GM12878 (cell line): Measurements from ENCODE around the gene CFAP92. TPM values are rescaled to one million over a fixed set of nuclear protein-coding genes. Genes with fewer than 3 reads are reported as not detected.

Experiments used
- ATAC-seq: fragments of 200-7000 bp; cut with Tn5 transposase; 3 replicates; pipeline ENCODE4 v1.9.1; 2020; ENCODE audit warnings: mild to moderate bottlenecking, moderate library complexity
- BruUV-seq: library from RNA; stranded (reverse); fragments of 400-500 nt; replicated peaks from 2 replicates; lab custom pipeline; 2021; lab: Mats Ljungman, UMichigan
- CTCF ChIA-PET: fragments of 300-600 bp; sonication (Branson Sonifier 250); formaldehyde crosslinking; extraction: SDS; loops from one replicate; lab custom pipeline; 2021; ENCODE audit warnings: inconsistent platforms; lab: Yijun Ruan, JAX
- POLR2A ChIA-PET: fragments of 350-600 bp; formaldehyde crosslinking; extraction: SDS; loops from one replicate; lab custom pipeline; 2021; ENCODE audit warnings: inconsistent platforms; lab: Charles Lee
- RAD21 ChIA-PET: fragments of 300-600 bp; sonication (Branson Sonifier 250); formaldehyde crosslinking; loops from one replicate; lab custom pipeline; 2023; ENCODE audit warnings: antibody characterized with exemption; ENCODE audit not compliant: unreplicated experiment; lab: Charles Lee
- SMC1A ChIA-PET: fragments of 300-600 bp; sonication (Branson Sonifier 250); formaldehyde crosslinking; loops from one replicate; lab custom pipeline; 2023; ENCODE audit not compliant: unreplicated experiment, uncharacterized antibody; lab: Charles Lee
- DNase-seq: peaks from one replicate; pipeline ENCODE4 v3.0.0-alpha.2; 2011; ENCODE audit warnings: low read depth, low spot score
- FAIRE-seq: peaks from 3 replicates; lab custom pipeline; 2011; peaks lifted over from hg19 to GRCh38; lab: Jason Lieb, UNC
- H2AFZ ChIP-seq: 2 replicates; pipeline ENCODE4 v1.6.0; 2011; ENCODE audit warnings: low read depth, low read length, control low read depth; ENCODE audit not compliant: control insufficient read depth
- H3K27ac ChIP-seq: 2 replicates; pipeline ENCODE4 v1.5.1; 2011; ENCODE audit warnings: control low read depth; ENCODE audit not compliant: control insufficient read depth, insufficient read depth
- H3K27me3 ChIP-seq, 2 experiments: replicated peaks in 1 of 2; 2 replicates each; pipeline versions ENCODE4 v1.6.0 to v1.6.1; 2011; ENCODE audit warnings: low read length in 1 of 2; ENCODE audit not compliant: control insufficient read depth in 2 of 2, insufficient read depth in 2 of 2
- H3K36me3 ChIP-seq, 2 experiments: 2 replicates each; pipeline ENCODE4 v1.5.1; 2011; ENCODE audit warnings: low read length in 1 of 2; ENCODE audit not compliant: control insufficient read depth in 2 of 2, insufficient read depth in 2 of 2
- H3K4me1 ChIP-seq: 2 replicates; pipeline ENCODE4 v1.6.1; 2011; ENCODE audit warnings: mild to moderate bottlenecking, low read length, moderate library complexity, mixed read lengths; ENCODE audit not compliant: control insufficient read depth, insufficient read depth
- H3K4me2 ChIP-seq: 2 replicates; pipeline ENCODE4 v1.6.0; 2011; ENCODE audit warnings: control low read depth; ENCODE audit not compliant: control insufficient read depth, insufficient read depth
- H3K4me3 ChIP-seq: fragments of 200-600 bp; sonication (generic); 2 replicates; pipeline ENCODE4 v1.5.1; 2016
- H3K79me2 ChIP-seq: 2 replicates; pipeline ENCODE4 v1.6.0; 2011; ENCODE audit warnings: low read length; ENCODE audit not compliant: control insufficient read depth, insufficient read depth
- H3K9ac ChIP-seq: 2 replicates; pipeline ENCODE4 v1.8.0; 2011; ENCODE audit warnings: low read length, control low read depth, mixed read lengths; ENCODE audit not compliant: control insufficient read depth, insufficient read depth
- H3K9me3 ChIP-seq: replicated peaks from 3 replicates; pipeline ENCODE4 v1.5.1; 2011; ENCODE audit warnings: mild to moderate bottlenecking, low read length; ENCODE audit not compliant: control insufficient read depth, insufficient read depth
- H4K20me1 ChIP-seq: 2 replicates; pipeline ENCODE4 v1.6.0; 2011; ENCODE audit not compliant: control insufficient read depth, insufficient read depth
- ASH2L ChIP-seq: fragments of 300-600, 200-600 bp; sonication (generic); IDR thresholded peaks from 2 replicates; pipeline ENCODE4 v1.6.1; 2017; ENCODE audit warnings: low read depth, mild to moderate bottlenecking, borderline replicate concordance
- CBFB ChIP-seq: IDR thresholded peaks from 2 replicates; pipeline ENCODE4 v1.6.1; 2016; ENCODE audit warnings: antibody characterized with exemption, low read depth
- IRF4 ChIP-seq: IDR thresholded peaks from 2 replicates; pipeline ENCODE4 v1.6.1; 2011; ENCODE audit warnings: low read depth, low read length
- KAT2A ChIP-seq: conservative IDR thresholded peaks from 2 replicates; pipeline ENCODE4 v1.6.1; 2011; ENCODE audit warnings: low read depth, low read length; ENCODE audit not compliant: control insufficient read depth
- LARP7 ChIP-seq: fragments of 450-650 bp; IDR thresholded peaks from 2 replicates; pipeline ENCODE4 v1.6.1; 2017; ENCODE audit warnings: mild to moderate bottlenecking
- POU2F2 ChIP-seq: IDR thresholded peaks from 3 replicates; pipeline ENCODE4 v1.6.1; 2011; ENCODE audit warnings: low read depth, mild to moderate bottlenecking, low read length, borderline replicate concordance
- SMC3 ChIP-seq: IDR thresholded peaks from 2 replicates; pipeline ENCODE4 v1.6.1; 2011; ENCODE audit warnings: low read length, improper control_type of control experiment, borderline replicate concordance
- TBL1XR1 ChIP-seq: IDR thresholded peaks from 2 replicates; pipeline ENCODE4 v1.6.1; 2012; ENCODE audit warnings: low read depth, low read length, improper control_type of control experiment
- WGBS: methylation state at CpG from one replicate; pipeline ENCODE4 v1.1.6; 2016; ENCODE audit warnings: low lambda C conversion rate; ENCODE audit not compliant: insufficient replicate concordance, insufficient coverage; ENCODE audit errors: missing lambda C conversion rate; 5-methylcytosine and 5-hydroxymethylcytosine counted together
- in situ Hi-C: fragments of 300-500 bp; cut with MboI; formaldehyde crosslinking; loops from 9 replicates; pipeline ENCODE4 v1.14.3; 2018; ENCODE audit warnings: mixed read lengths
- intact Hi-C: fragments of 100-400 bp; cut with micrococcal nuclease; formaldehyde crosslinking; loops from one replicate; pipeline ENCODE4 v1.14.2; 2022; ENCODE audit not compliant: unreplicated experiment
- polyA plus RNA-seq, 11 experiments: library from polyadenylated mRNA; depleted of rRNA in 4 of 11; unstranded in 6 of 11; stranded (reverse) in 5 of 11; fragments of >200 nt; fragmentation: Nextera tagmentation in 4 of 11; fragmentation: Illumina TruSeq in 1 of 11; extraction: Ambion mirVana in 4 of 11; extraction: Trizol in 1 of 11; gene quantifications; 1 replicate in 1 of 11; 2 replicates in 10 of 11; pipeline versions ENCODE4 v1.2.1 to v1.2.3, GENCODE V29; 2011 to 2016; ENCODE audit warnings: inconsistent platforms in 2 of 11, missing spikeins in 2 of 11, low read depth in 1 of 11
- total RNA-seq, 4 experiments: library from RNA; depleted of rRNA in 3 of 4; stranded (reverse); fragments of >200 nt in 3 of 4; fragmentation: Illumina TruSeq in 1 of 4; extraction: Trizol in 1 of 4; gene quantifications; 2 replicates each; pipeline versions ENCODE4 v1.2.1 to v1.2.3, GENCODE V29; 2013 to 2021
- TF ChIP-seq, protein P1 (sequence below): fragments of 450-650 bp; IDR thresholded peaks from 2 replicates; pipeline ENCODE4 v1.6.1; 2018; ENCODE audit warnings: mild to moderate bottlenecking, low read depth, moderate library complexity; ENCODE audit not compliant: partially characterized antibody

Gene CFAP92
- total and polyA plus RNA-seq, 10 of the 15 experiments (the other 5 are each of a cell fraction or from before 2014, with no cell fraction given), result 0.05 to 0.52 (median 0.14) TPM; not detected in 7

DNA sequence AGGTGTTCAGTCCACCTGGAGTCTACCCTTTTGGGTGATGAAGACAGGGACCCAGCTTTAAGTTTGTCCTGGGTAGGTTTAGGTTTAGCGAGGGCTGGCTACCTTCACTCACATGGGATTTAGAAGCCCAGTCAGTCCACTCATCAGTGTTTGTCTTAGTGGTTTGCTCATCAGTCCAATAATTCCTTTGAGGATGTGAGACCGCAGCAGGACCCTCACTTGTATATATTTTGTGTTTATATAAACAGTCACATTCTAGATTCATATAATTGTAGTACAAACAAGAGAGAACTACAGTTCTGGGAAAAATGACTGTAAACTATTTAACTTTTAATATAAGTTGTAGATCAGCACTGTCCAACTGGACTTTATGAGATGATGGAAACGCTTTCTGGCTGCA lies 25.4 kb upstream of the CFAP92 start:
- no peak overlapping the region for H2AFZ ChIP-seq
- ChIA-PET POLR2A (interaction anchor here (0.6 kb wide), 1 partner anchor 276 kb away, joined by 4 read pairs; no protein-coding TSS in a partner anchor), RAD21 (interaction anchor here (0.6 to 1.3 kb wide), 3 partner anchors 10 to 491 kb away, joined by 3 to 4 read pairs (median 4); no protein-coding TSS in a partner anchor), CTCF (interaction anchor here (1.1 to 4.0 kb wide), 2 partner anchors 9 to 49 kb away, joined by 3 to 32 read pairs; no protein-coding TSS in a partner anchor), SMC1A (interaction anchor here (0.5 to 1.6 kb wide), 3 partner anchors 46 to 159 kb away, joined by 3 to 4 read pairs (median 3); no protein-coding TSS in a partner anchor)
- no peak overlapping the region for H3K4me3 ChIP-seq
- in situ Hi-C loops, result no loop called here
- ATAC-seq, result no peak
- H3K79me2 ChIP-seq, result no peaks in the 10 kb centered on the region
- WGBS, result 76% methylated on average over 3 of the region's 3 CpGs
- peaks cover 19% of the 10 kb centered on the region for H3K4me1 ChIP-seq
- intact Hi-C loops, result no loop called here
- BruUV-seq, result no TSS peak
- no peaks in the 10 kb centered on the region for H3K9me3 ChIP-seq
- H3K9ac ChIP-seq, result no peak overlapping the region
- no peak for TF ChIP-seq KAT2A
- TF ChIP-seq SMC3, result no peak
- TF ChIP-seq ASH2L, result no peak
- no peak for TF ChIP-seq POU2F2
- no peak for TF ChIP-seq CBFB
- no peak for TF ChIP-seq TBL1XR1
- TF ChIP-seq LARP7, result no peak
- TF ChIP-seq, protein P1, sequence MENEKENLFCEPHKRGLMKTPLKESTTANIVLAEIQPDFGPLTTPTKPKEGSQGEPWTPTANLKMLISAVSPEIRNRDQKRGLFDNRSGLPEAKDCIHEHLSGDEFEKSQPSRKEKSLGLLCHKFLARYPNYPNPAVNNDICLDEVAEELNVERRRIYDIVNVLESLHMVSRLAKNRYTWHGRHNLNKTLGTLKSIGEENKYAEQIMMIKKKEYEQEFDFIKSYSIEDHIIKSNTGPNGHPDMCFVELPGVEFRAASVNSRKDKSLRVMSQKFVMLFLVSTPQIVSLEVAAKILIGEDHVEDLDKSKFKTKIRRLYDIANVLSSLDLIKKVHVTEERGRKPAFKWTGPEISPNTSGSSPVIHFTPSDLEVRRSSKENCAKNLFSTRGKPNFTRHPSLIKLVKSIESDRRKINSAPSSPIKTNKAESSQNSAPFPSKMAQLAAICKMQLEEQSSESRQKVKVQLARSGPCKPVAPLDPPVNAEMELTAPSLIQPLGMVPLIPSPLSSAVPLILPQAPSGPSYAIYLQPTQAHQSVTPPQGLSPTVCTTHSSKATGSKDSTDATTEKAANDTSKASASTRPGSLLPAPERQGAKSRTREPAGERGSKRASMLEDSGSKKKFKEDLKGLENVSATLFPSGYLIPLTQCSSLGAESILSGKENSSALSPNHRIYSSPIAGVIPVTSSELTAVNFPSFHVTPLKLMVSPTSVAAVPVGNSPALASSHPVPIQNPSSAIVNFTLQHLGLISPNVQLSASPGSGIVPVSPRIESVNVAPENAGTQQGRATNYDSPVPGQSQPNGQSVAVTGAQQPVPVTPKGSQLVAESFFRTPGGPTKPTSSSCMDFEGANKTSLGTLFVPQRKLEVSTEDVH, result no peak
- TF ChIP-seq IRF4, result no peak
- H3K27me3 ChIP-seq, result peaks cover 0 to 4% of the 10 kb centered on the region in 2 experiments; a peak in 1 of 4 replicates
- no peaks in the 10 kb centered on the region for H4K20me1 ChIP-seq
- no peak for FAIRE-seq
- DNase-seq, result no peak
- H3K27ac ChIP-seq, result no peak overlapping the region
- H3K36me3 ChIP-seq, result no peaks in the 10 kb centered on the region
- no peak overlapping the region for H3K4me2 ChIP-seq
